Muscle of arm (tissue), 12 donors: ENCODE measurements around the gene FAM163B. TPM values are rescaled to one million over a fixed set of nuclear protein-coding genes. Genes with fewer than 3 reads are reported as not detected.
"Not testable (repeated sequence)": the region's sequence is repeated elsewhere in the genome, so short reads cannot be mapped to it uniquely, and the experiment has no call there.

Source experiments
- DNase-seq: peaks from one replicate; pipeline ENCODE4 v3.0.0-alpha.2; 2013
- polyA plus RNA-seq, 12 donors: library from polyadenylated mRNA; unstranded; fragments of 120-200 nt; gene quantifications; one replicate each; pipeline ENCODE4 v1.2.1, GENCODE V29; 2013; ENCODE audit not compliant: insufficient read length in 12 of 12

Gene FAM163B
- polyA plus RNA-seq, 12 donors = 0.15 to 0.24 (median 0.19) TPM; not detected in 9

DNA sequence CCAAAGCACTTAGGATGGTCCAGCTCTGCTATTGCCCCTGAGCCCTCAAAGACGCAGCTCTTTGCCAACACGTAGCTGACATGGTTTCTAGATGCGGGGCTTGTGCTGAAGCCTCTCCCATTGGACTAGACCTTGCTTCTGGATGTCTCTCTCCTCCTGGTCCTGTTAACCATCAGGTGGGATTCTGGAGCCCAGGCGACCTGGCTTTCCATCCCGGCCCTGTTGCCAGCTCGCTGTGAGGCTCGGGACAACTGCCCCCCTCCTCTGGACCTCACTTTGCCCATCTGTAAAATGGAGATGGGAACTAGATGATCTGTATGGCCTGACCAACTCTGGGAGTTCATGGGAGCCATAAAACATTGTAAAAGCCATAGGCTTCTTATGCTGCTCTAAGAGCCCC lies 31.0 kb upstream of the FAM163B start:
- DNase-seq = no peak

DNA sequence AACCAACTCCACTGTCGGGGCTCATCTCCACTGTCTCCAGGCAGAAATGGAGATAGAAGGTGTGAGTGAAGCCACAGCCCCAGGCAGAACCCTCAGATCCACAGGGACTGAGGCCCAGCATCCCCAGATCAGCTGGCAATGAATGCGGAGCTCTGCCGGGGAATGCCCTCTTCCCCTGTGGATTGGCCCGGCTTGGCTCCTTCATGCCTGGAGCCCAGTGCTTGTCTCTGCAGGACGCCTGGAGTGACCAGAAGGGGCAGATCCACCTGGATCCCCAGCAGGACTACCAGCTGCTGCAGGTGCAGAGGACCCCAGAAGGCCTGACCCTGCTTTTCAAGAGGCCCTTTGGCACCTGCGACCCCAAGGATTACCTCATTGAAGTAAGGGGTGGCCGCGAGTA lies 30.4 kb upstream of the FAM163B start:
- no peak for DNase-seq

DNA sequence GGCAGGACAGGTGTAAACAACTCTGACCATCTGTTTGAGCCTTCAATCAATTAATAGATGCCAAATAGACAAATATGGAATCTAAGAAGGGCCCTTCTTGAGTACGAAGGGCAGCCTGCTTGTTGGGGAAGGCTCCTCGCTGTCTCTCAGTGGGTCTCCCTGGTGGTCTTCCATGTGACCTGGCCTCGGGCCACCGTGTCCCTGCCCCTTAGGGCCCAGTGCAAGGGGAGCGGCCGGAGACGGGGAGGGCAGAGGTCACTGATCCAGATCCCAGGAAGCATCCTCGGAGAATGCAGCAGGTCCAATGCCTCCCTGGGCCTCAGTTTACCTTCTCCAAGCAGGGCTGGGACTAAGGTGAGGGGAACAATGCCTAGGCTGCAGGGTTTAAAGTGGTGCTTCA lies 29.5 kb upstream of the FAM163B start:
- no peak for DNase-seq

DNA sequence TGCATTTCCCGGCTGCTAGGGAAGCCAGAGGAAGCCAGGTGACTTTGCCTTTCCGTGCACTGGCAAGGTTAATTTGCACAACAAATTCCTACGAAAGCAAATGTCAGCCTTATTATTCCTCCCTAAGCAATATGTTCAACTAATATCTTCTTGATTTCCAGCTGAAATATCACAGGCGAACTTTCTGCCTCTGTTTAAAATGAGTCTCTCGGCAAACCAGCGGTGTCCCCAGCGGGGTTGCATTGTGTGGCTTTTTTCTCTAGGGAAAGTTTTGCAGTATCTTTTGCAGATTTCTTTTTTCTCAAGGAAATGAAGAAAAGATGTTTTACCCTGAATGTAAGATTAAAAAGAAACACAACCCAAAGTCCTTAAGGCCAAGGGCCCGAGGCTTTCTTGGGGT lies 28.9 kb upstream of the FAM163B start:
- no peak for DNase-seq

DNA sequence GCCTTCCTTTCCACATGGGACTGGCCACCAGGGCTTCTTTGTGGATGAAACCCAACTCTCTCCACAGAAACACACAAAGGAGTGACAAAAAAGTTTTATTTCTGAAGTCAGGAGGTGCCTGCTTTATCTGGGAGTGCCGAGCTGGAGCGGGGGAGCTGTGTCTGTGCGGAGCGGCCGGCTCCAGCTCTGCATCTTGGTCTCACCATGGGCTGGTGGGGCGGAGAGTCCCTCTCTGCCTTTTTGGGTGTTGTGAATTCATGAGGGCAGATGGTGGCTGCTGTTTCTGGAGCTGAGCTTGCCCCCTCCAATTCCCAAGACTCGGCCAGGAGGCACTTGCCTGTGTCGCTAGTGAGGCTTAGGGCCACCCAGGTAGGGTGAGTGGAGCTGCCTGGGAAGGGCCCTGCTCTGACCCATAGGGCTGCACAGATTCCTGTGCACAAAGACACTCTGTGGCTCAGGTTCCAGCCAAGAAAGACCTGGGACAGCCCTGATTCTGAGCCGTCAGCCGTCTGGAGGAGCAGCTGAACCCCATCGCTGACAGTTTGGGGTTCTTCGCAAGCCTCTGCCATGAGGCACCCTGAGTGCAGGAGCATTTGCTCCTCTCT lies 28.4 kb upstream of the FAM163B start:
- DNase-seq = no peak

DNA sequence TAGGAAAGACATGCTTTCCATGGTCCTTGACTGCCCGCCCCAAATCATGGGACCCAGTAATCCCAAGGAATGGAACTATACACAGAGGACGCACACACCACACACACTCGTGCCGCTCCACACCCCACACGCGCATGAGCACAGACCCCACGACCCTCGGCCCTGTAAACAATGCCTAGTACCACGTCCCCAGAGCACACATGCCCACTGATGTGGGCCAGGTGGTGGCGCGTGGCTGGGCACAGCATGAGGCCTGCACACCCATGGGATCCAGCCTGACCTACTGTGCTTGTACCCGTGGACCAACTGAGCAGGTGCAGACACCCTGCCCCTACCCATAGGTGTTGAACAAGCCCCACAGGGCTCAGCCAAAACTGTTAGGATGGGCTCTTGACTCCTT lies 27.7 kb upstream of the FAM163B start:
- no peak for DNase-seq

DNA sequence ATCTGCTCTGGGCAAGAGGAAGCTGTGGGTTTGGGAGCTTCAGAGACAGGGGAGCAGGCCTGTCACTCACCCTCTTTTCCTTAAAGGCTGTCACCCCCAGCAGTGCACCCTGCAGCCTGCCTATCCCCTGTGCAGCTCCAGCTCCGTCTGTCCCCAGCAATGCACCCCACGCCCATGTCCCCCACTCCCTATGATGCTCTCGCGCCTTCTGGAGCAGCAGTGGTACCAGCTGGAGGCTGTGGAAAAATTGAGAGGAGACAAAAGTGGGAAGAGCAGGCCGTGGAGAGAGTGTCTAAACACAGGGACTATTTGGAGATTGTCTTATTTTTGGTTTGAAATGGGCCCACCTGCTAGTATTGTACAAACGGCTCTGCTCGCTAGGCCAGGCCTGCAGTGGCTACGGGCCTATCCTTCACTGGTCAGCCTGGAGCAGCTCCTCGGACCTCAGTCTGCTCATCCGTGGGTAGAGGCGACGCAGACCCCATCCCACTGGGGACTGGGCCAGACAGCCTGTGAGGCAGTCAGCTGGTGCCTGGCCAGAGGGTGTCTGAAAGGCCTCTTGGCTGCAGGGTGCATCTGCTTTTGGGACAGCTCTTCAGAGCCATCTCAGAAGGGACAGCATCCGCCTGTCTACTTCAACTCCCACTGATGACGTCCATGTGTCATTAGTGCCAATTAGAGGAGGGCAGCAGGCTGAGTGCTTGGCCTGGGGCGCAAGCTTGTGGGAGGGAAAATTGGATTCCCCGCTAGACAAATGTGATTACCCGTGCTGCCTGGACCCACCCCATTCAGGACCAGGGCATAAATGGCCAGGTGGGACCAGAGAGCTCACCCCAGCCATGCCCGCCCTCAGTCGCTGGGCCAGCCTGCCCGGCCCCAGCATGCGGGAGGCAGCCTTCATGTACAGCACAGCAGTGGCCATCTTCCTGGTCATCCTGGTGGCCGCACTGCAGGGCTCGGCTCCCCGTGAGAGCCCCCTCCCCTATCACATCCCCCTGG lies 26.6 kb upstream of the FAM163B start, which contains the start of gene DBH:
TSS of gene DBH (plus strand) at position 831 of the 999 bp plus-strand sequence. CDS start at position 840, 9 bp downstream.
- no peak for DNase-seq

DNA sequence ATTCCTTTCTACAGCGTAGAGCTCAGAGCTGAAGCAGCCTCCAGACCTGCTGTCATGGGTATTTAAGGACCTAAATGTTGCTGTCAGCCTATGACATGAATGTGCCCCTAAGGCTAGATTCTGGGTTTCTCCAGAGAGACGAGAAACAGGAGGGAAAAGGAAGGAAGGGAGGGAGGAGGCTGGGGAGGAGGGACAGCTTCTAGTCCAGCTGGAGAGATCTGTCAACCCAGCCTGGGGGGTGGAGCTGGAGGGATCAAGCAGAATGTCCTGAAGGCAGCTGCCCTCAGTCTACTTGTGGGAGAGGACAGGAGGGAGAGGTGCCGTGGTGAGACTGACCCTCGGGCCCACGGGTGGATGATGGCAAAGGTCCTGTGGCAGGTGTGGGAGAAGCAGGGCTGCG lies 25.9 kb upstream of the FAM163B start:
- no peak for DNase-seq

DNA sequence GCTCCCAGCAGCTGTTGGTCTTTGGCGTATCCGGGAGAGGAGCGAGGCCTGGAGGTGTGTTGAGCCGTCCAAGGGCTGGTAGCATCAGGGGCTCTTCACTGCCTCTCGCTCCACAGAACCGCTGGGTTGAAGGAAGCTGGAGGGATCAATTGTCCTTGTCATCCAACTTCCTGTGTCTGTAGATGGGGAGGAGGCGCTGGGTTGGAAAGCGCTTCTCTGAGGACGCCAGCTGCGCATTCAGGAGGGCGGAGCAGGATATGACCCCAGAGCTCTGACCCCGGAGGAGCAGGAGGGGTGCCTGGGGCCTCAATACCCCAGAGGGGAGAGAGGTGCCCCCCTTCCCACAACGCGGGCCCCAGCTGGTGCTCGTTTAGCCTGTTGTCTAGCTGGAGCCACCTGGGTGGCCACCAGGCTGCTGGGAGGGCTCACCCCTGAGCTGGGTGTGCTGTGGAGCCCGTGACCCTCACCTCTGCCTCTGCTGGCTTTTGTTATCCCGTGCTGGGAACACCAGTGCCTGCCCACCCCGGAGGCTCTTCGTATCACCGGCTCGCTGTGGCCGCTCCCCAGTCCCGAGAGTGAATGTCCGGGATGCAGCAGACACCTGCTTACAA lies 25.0 kb upstream of the FAM163B start:
- DNase-seq = no peak

DNA sequence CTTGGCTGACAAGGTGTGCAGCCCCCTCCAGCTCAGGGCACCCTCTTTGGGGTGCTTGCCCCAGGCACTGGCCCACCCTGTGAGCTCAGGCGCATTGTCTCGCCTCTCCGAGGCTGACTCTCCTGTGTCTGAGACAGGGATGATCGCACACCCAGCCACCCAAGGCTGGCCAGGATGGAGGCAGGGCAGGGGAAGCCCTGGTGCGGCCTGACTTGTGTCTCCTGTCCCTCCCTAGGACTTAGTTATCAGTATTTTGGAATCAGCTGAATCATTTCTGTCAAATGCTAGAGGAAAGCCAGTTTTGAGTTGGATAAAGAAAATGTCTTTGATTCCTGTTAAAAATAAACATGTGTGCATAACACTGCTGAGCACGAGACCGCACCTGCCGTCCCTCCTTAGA lies 24.5 kb upstream of the FAM163B start:
- no peak for DNase-seq

DNA sequence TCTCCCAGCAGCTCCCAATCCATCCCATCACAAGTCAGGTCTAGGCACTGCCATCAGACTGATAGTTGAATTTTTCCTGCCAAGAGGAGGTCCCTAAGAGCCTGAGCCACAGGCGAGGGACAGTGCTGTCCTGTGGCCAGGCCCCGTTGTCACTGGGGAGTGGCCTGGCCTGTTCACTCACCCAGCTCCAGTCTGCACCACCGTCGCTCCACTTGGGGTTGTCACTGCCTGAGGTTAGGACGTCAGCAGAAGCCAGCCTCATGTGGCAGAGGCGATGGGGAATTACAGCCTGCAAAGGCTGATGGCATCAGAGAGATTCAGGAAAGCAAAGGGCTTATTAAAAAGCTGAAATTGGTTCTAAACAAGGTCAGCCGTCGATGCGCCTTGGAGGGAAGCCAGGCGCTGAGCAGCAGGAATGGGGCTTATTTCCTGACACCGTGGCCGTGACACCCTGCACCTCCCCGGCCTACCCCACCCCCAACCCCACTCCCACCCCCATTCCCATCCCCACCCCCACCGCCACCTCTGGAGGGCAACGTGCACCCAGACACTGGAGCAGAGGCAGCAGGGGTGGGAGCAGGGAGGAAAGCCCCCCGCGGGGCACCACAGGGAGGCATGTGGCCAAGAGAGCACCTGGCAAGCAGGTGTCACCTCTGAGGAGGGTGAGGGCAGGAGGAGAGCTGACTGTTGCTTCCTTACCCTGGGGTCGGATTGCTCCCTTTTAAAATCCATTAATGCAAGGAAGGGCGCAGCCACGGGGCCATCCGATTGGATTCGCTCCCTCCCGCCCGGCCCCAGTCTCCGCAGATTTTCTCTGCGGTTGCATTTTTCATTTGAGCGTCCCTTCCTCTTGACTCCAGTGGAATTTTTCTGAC lies 23.9 kb upstream of the FAM163B start:
- DNase-seq = no peak

DNA sequence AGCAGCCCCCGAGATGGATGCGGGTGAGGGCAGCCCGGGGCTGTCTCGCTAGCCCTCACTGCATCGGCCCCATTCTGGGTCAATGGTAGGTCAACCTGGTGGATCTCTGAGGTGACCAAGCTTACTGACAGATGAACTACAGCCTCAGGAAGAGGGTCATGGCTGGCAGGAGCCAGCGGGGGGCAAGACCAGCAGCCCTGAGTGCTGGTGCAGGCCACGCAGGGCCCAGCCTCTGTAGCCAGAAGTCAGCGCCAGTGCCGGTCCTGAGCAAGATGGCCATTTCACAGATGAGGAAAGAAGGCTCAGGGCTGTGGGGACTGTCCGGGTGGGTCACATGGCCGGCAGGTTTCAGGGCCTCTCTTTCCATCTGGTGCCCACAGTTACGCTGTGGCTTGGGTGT lies 21.9 kb upstream of the FAM163B start:
- no peak for DNase-seq

DNA sequence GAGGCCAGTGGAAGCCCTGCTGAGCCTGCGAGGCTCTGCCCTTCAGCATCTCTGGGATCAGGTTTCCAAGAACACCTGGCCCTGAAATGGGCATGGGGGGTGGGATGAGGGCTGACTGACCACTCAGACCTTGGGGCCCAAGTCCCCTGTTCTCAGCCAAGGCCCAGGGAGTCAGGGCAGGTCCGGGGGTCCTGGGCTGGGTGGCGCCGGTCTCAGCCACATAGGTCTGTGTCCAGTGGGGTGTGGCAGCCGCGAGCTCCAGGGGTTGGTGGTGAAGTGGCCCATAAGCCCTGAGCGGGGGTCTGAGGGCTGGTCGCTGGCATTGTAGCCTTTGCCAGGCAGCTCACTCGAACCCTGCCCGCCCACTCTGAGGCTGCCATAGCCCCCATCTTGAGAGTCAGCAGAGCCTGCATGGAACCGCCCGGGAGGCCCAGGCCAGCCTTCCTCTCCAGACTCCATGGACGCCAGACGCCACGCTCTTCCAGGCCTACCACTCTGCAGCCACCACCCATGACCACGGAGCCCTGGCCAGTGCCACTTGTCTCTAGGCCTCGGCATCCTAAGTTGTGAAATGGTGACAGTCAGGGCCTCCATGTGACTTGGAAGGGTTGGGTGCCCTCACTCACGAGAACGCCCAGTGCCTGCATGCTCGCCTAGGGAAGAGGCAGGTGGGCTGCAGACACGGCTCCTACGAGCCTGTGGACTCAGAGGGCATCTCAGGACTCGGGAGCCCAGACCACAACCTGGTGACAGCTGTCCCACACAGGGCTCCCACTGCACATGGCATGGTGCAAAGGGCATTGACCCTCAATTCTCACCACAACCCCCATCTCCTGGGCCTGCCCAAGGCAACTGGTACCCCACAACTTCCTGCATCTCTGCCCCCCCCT lies 20.3 kb upstream of the FAM163B start:
- DNase-seq = no peak

DNA sequence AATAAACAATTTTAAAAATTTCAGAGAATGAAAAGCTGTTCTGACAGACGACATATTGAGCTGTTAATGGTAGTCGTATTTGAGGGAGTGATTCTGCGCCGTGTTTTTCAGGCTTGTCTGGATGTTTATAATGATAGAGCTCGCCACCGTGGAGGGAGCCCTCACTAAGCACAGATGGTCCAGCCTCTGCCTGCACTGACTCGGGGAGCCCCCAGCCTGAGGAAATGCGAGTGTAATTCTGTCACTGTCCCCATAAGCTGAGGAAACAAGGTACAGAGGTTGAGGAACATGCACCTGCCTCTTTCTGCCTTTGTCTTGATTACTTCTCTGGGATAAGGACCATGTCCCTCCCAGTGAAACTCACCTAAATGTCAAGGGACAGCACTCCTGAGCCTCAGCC lies 19.6 kb upstream of the FAM163B start:
- DNase-seq = no peak

DNA sequence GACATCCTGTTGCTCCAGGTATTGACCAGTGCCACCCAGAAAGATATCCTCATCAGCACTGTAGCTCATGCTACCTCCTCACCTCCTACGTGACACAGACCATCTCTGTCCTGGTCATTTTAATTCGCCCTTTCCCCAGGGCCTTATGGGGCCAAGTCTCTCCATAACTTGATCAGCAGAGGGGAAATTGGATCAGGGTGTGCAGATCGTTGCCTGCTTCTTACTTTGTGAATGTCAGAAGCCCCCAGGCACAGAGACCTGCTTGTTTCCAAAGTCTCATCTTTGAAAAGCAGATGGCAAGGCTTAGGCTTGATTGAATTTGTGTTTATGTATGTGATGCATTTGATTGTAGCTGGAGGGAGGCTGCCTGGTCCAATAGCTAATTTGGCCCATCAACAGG lies 18.2 kb upstream of the FAM163B start:
- DNase-seq = no peak

DNA sequence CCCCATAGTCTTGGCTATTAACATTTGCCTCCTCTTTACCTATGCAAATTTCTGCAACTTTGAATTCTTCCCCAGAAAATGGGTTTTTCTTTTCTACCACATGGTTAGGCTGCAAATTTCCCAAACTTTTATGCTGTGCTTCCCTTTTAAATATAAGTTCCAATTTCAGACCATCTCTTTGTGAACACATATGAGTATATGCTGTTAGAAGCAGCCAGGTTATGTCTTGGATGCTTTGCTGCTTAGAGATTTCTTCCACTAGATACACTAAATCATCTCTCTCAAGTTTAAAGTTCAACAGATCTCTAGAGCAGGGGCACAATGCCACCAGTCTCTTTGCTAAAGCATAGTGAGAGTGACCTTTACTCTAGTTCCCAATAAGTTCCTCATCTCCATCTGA lies 16.8 kb upstream of the FAM163B start:
- not testable (repeated sequence) for DNase-seq

DNA sequence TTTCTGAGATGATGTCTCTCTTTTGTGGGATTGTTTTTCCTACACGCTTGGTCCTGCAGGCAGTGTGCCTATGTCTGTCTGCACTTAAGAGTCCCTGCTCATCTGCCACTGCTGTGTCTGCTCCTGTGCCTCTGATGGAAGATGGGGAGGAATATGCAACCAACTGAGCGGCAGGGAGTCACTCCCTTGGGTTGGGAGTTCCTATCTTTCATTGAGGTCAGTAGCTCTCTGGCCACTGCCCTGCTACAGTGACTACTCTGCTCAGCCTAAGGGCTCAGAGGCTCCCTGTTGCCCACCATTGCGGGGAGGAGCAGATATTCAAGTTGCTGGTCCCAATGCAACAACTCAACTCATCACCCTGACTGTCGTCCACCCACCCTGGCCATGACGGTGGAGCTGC lies 13.4 kb upstream of the FAM163B start:
- DNase-seq = no peak

DNA sequence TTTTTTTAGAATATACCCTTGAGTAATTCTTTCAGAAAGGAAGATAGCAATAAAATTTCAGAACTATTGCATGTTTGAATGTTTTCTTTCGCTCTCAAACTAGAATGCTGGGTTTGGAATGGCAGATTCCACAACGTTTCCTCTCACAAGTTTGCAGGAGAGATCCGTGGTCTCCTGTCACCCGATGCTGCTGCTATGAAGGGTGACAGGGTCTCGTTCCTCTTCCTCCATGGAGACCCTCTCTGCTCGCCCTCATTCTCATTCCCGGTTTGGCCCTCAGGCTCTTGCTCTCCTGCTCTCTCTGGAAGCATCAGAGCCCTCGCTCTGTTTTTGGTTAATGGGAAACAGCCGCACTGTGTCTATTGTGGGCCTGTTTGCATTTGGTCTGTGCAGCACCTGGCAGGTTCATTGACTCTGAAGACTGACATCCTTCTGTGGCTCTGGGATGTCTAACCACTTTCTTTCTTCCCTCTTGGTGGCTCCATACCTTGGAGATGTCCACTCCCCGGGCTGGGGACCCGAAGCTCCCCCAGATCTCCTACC lies 12.6 kb upstream of the FAM163B start:
- no peak for DNase-seq

DNA sequence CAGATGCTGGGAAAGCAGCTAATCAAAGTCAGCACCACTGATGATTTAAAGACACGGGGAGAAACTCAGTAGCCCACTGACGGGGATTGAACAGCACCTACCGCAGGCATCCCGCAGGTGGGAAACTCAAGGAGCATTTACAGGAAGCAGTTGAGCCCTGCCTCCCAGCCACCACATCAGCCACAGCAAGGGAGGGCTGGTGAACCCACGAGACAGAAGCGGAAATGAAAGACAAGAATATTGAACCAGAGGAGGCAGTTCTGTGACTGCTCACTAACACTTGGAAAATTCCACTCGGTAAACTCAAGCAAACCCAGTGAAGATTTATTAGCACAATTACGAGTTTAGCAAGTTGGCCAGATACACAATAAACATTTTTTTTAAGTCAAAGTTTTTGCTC lies 10.6 kb upstream of the FAM163B start:
- DNase-seq = no peak

DNA sequence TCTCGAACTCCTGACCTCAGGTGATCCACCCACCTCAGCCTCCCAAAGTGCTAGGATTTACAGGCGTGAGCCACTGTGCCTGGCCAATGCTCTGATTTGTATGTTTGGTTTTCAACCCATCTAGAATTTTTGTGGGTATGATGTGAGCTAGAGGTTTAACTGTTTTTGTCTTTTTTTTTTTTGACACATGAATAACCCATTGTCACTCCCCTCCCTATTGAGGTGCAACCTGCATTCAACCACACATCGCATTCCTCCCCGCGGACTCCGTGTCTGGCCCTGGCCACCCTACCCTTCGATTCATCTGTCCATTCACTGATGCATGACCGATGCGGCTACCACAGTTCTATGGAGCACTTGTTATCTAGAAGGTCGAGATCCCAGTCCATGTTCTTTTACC lies 9.5 kb upstream of the FAM163B start:
- no peak for DNase-seq
